CD4-positive, alpha-beta memory T cell (primary cell): ENCODE data around the gene VCX2. TPM values are rescaled to one million over a fixed set of nuclear protein-coding genes. Genes with fewer than 3 reads are reported as not detected.
"Not testable (repeated sequence)": the region's sequence is repeated elsewhere in the genome, so short reads cannot be mapped to it uniquely, and the experiment has no call there.

Experiments
- CTCF ChIA-PET: fragments of 350-600 bp; sonication (Branson Sonifier 250); formaldehyde crosslinking; loops from one replicate; lab custom pipeline; 2021; ENCODE audit warnings: inconsistent platforms; ENCODE audit not compliant: partially characterized antibody; lab: Charles Lee
- POLR2A ChIA-PET: fragments of 350-600 bp; sonication (Branson Sonifier 250); formaldehyde crosslinking; loops from one replicate; lab custom pipeline; 2021; ENCODE audit not compliant: partially characterized antibody; lab: Charles Lee
- DNase-seq, 5 donors: peaks; one replicate each; pipeline versions ENCODE4 v3.0.0 to v3.0.0-alpha.2; 2020 to 2022; ENCODE audit warnings: mixed read lengths in 1 of 5
- H3K27ac ChIP-seq: one replicate; pipeline ENCODE4 v1.7.0; 2013; ENCODE audit warnings: low read depth, low read length
- H3K27me3 ChIP-seq: 2 replicates; pipeline ENCODE4 v1.7.0; 2013; ENCODE audit warnings: mild to moderate bottlenecking, low read length, moderate library complexity; ENCODE audit not compliant: insufficient read depth
- H3K36me3 ChIP-seq: 2 replicates; pipeline ENCODE4 v1.7.0; 2013; ENCODE audit warnings: mild to moderate bottlenecking, low read length, moderate library complexity; ENCODE audit not compliant: insufficient read depth
- H3K4me1 ChIP-seq: 2 replicates; pipeline ENCODE4 v1.7.0; 2013; ENCODE audit warnings: mild to moderate bottlenecking, low read length, moderate library complexity; ENCODE audit not compliant: insufficient read depth
- H3K4me3 ChIP-seq, 2 donors: one replicate each; pipeline ENCODE4 v1.7.0; 2013; ENCODE audit warnings: low read length in 2 of 2, mild to moderate bottlenecking in 1 of 2
- H3K9me3 ChIP-seq, 2 donors: one replicate each; pipeline ENCODE4 v1.7.0; 2013; ENCODE audit warnings: low read length in 2 of 2, control low read depth in 1 of 2; ENCODE audit not compliant: control insufficient read depth in 1 of 2
- H3K27ac Mint-ChIP-seq, 7 donors: one replicate each; pipeline ENCODE4 v1.8.0; 2020 to 2021; ENCODE audit warnings: mixed read lengths in 7 of 7, mild to moderate bottlenecking in 6 of 7, inconsistent platforms in 3 of 7, moderate library complexity in 3 of 7
- H3K27me3 Mint-ChIP-seq, 2 donors: one replicate each; pipeline ENCODE4 v1.8.0; 2020 to 2021; ENCODE audit warnings: mixed read lengths in 2 of 2
- H3K36me3 Mint-ChIP-seq, 2 donors: one replicate each; pipeline ENCODE4 v1.8.0; 2020 to 2021; ENCODE audit warnings: mixed read lengths in 2 of 2, inconsistent platforms in 1 of 2, mild to moderate bottlenecking in 1 of 2
- H3K4me1 Mint-ChIP-seq, 4 donors: one replicate each; pipeline ENCODE4 v1.8.0; 2020 to 2021; ENCODE audit warnings: mixed read lengths in 4 of 4, mild to moderate bottlenecking in 1 of 4
- H3K4me3 Mint-ChIP-seq, 8 donors: one replicate each; pipeline ENCODE4 v1.8.0; 2020 to 2021; ENCODE audit warnings: mixed read lengths in 8 of 8, mild to moderate bottlenecking in 7 of 8, moderate library complexity in 6 of 8, inconsistent platforms in 3 of 8
- H3K9me3 Mint-ChIP-seq, 8 donors: one replicate each; pipeline ENCODE4 v1.8.0; 2020 to 2021; ENCODE audit warnings: mixed read lengths in 8 of 8, mild to moderate bottlenecking in 5 of 8, inconsistent platforms in 3 of 8, moderate library complexity in 1 of 8
- intact Hi-C: fragments of 100-400 bp; cut with micrococcal nuclease; formaldehyde crosslinking; loops from one replicate; pipeline ENCODE4 v1.15.1; 2023
- polyA plus RNA-seq, 2 donors: library from polyadenylated mRNA; unstranded; fragments of 300-500 nt; fragmentation: Illumina TruSeq; gene quantifications; one replicate each; pipeline ENCODE4 v1.2.3, GENCODE V29; 2021
- total RNA-seq, 2 experiments: library from RNA; stranded (reverse); gene quantifications; one replicate each; pipeline ENCODE4 v1.2.3, GENCODE V29; 2021

The VCX2 gene
- not detected for total RNA-seq
- polyA plus RNA-seq: not detected

GRCh38 chrX:8171169-8171568, at the start of gene VCX2:
Gene VCX2 (minus strand): TSS chrX:8171267. CDS start chrX:8170643, 624 bp downstream.
- CTCF ChIA-PET, H3K4me3 Mint-ChIP-seq, H3K27me3 ChIP-seq, POLR2A ChIA-PET, H3K4me3 ChIP-seq, DNase-seq, H3K27me3 Mint-ChIP-seq, H3K4me1 Mint-ChIP-seq, H3K36me3 Mint-ChIP-seq, H3K9me3 ChIP-seq, H3K36me3 ChIP-seq, H3K27ac ChIP-seq, intact Hi-C loops, H3K4me1 ChIP-seq: not testable (repeated sequence)
- peaks cover 0 to 34% (median 10%) of the 10 kb centered on the region in 8 donors for H3K9me3 Mint-ChIP-seq
- H3K27ac Mint-ChIP-seq: peak within 1 kb of the TSS in 1 of 7 donors; percentile 57

GRCh38 chrX:8204943-8205342, 33.9 kb upstream of the VCX2 start:
- DNase-seq: no peak
- Mint-ChIP-seq H3K27ac (no peak overlapping the region), H3K4me1 (no peaks in the 10 kb centered on the region)

GRCh38 chrX:8204169-8204935, 33.3 kb upstream of the VCX2 start:
- H3K4me1 ChIP-seq: no peaks in the 10 kb centered on the region
- H3K9me3 ChIP-seq: no peaks in the 10 kb centered on the region
- H3K36me3 ChIP-seq: no peaks in the 10 kb centered on the region
- Mint-ChIP-seq H3K9me3 (peaks cover 0 to 22% (median 10%) of the 10 kb centered on the region in 8 donors), H3K4me1 (no peaks in the 10 kb centered on the region), H3K4me3 (no peak overlapping the region), H3K27ac (no peak overlapping the region), H3K36me3 (no peaks in the 10 kb centered on the region), H3K27me3 (no peaks in the 10 kb centered on the region)
- no peak overlapping the region for H3K27ac ChIP-seq
- POLR2A ChIA-PET: no interaction called here
- no peak overlapping the region for H3K4me3 ChIP-seq
- no peaks in the 10 kb centered on the region for H3K27me3 ChIP-seq
- intact Hi-C loops: no loop called here
- CTCF ChIA-PET: no interaction called here
- no peak for DNase-seq

More at GRCh38 chrX:8204943-8205342, 33.9 kb upstream of the VCX2 start:
- Histone ChIP-seq H3K27ac (no peak overlapping the region), H3K9me3 (no peaks in the 10 kb centered on the region), H3K4me1 (no peaks in the 10 kb centered on the region), H3K4me3 (no peak overlapping the region), H3K36me3 (no peaks in the 10 kb centered on the region), H3K27me3 (no peaks in the 10 kb centered on the region)
- Mint-ChIP-seq H3K36me3 (no peaks in the 10 kb centered on the region), H3K9me3 (peaks cover 0 to 24% (median 10%) of the 10 kb centered on the region in 8 donors), H3K27me3 (no peaks in the 10 kb centered on the region), H3K4me3 (no peak overlapping the region)
- CTCF ChIA-PET: no interaction called here
- intact Hi-C loops: no loop called here
- POLR2A ChIA-PET: no interaction called here

GRCh38 chrX:8201896-8202331, 30.8 kb upstream of the VCX2 start:
- intact Hi-C loops: no loop called here
- DNase-seq: no peak
- H3K27me3 ChIP-seq: no peaks in the 10 kb centered on the region
- Mint-ChIP-seq H3K27me3 (no peaks in the 10 kb centered on the region), H3K4me1 (no peaks in the 10 kb centered on the region), H3K27ac (no peak overlapping the region), H3K9me3 (peaks cover 0 to 35% (median 14%) of the 10 kb centered on the region in 8 donors), H3K4me3 (no peak overlapping the region), H3K36me3 (no peaks in the 10 kb centered on the region)
- ChIA-PET CTCF (no interaction called here), POLR2A (no interaction called here)
- H3K27ac ChIP-seq: no peak overlapping the region
- no peak overlapping the region for H3K4me3 ChIP-seq
- no peaks in the 10 kb centered on the region for H3K4me1 ChIP-seq
- no peaks in the 10 kb centered on the region for H3K36me3 ChIP-seq
- H3K9me3 ChIP-seq: no peaks in the 10 kb centered on the region

- CTCF ChIA-PET: no interaction called here
- Mint-ChIP-seq H3K27me3 (no peaks in the 10 kb centered on the region), H3K4me1 (no peaks in the 10 kb centered on the region), H3K27ac (no peak overlapping the region), H3K36me3 (no peaks in the 10 kb centered on the region), H3K4me3 (no peak overlapping the region), H3K9me3 (peaks cover 0 to 43% (median 20%) of the 10 kb centered on the region in 8 donors)
- H3K4me3 ChIP-seq: no peak overlapping the region
- H3K36me3 ChIP-seq: no peaks in the 10 kb centered on the region
- intact Hi-C loops: no loop called here
- POLR2A ChIA-PET: no interaction called here
- no peaks in the 10 kb centered on the region for H3K4me1 ChIP-seq
- H3K9me3 ChIP-seq: no peaks in the 10 kb centered on the region
- no peaks in the 10 kb centered on the region for H3K27me3 ChIP-seq
- H3K27ac ChIP-seq: no peak overlapping the region
- DNase-seq: no peak
Observed at GRCh38 chrX:8196776-8197175, 25.7 kb upstream of the VCX2 start.

GRCh38 chrX:8194216-8194615, 23.1 kb upstream of the VCX2 start:
- ChIA-PET CTCF (no interaction called here), POLR2A (no interaction called here)
- H3K9me3 ChIP-seq: no peaks in the 10 kb centered on the region
- no peak overlapping the region for H3K27ac ChIP-seq
- Mint-ChIP-seq H3K36me3 (no peaks in the 10 kb centered on the region), H3K9me3 (peaks cover 0 to 48% (median 22%) of the 10 kb centered on the region in 8 donors), H3K4me1 (no peaks in the 10 kb centered on the region), H3K27ac (no peak overlapping the region), H3K4me3 (no peak overlapping the region), H3K27me3 (no peaks in the 10 kb centered on the region)
- no peaks in the 10 kb centered on the region for H3K4me1 ChIP-seq
- no peak overlapping the region for H3K4me3 ChIP-seq
- DNase-seq: no peak
- H3K36me3 ChIP-seq: no peaks in the 10 kb centered on the region
- H3K27me3 ChIP-seq: no peaks in the 10 kb centered on the region
- intact Hi-C loops: no loop called here

- ChIA-PET POLR2A (no interaction called here), CTCF (no interaction called here)
- H3K4me3 Mint-ChIP-seq: no peak overlapping the region
- Histone ChIP-seq H3K27ac (no peak overlapping the region), H3K9me3 (no peaks in the 10 kb centered on the region), H3K4me1 (no peaks in the 10 kb centered on the region), H3K4me3 (no peak overlapping the region), H3K27me3 (no peaks in the 10 kb centered on the region), H3K36me3 (no peaks in the 10 kb centered on the region)
- DNase-seq: no peak
- H3K36me3 Mint-ChIP-seq: no peaks in the 10 kb centered on the region
- H3K4me1 Mint-ChIP-seq: no peaks in the 10 kb centered on the region
- no peak overlapping the region for H3K27ac Mint-ChIP-seq
- no peaks in the 10 kb centered on the region for H3K27me3 Mint-ChIP-seq
- peaks cover 0 to 37% (median 17%) of the 10 kb centered on the region in 8 donors for H3K9me3 Mint-ChIP-seq
- intact Hi-C loops: no loop called here
Observed at GRCh38 chrX:8192276-8192675, 21.2 kb upstream of the VCX2 start.
